ENCODE measurements around the gene PRIMPOL.
A peak's percentile ranks its signal among the peaks of the same experiment; 100 is the strongest.

PRIMPOL gene

DNA sequence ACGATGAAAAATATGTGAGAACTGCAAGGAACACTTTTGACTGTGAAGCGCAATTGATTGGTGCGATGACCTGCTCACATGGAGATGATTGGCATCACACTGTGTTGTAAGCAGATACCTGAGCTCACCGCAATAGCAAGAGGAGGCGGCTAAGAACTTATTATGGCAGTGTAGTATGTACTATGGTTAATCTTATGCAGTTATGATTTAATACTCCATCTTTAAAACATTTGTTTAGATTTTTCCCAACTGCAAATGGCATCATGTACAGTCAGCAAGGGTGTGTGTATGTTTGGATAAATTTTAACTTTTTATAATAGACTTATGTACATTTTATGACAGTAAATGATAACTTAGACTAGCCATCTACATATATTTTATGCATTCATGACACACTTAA, 25.5 kb downstream of the PRIMPOL start:
- H3K4me3 ChIP-seq (ENCODE audit: low read length), result no peak overlapping the region
- no peak overlapping the region for H3K9ac ChIP-seq (ENCODE audit: low read depth, low read length)
- H3K36me3 ChIP-seq (ENCODE audit: insufficient read depth, low read length), result peaks cover 9% of the 10 kb centered on the region
- H3K4me2 ChIP-seq (ENCODE audit: low read length), result no peak overlapping the region
- no peaks in the 10 kb centered on the region for H3K9me3 ChIP-seq (replicated peaks; ENCODE audit: low read length)
- no peaks in the 10 kb centered on the region for H3K27me3 ChIP-seq (ENCODE audit: control insufficient read depth, insufficient read depth, low read length)
- no peaks in the 10 kb centered on the region for H3K4me1 ChIP-seq (ENCODE audit: control insufficient read depth, insufficient read depth, low read length)

DNA sequence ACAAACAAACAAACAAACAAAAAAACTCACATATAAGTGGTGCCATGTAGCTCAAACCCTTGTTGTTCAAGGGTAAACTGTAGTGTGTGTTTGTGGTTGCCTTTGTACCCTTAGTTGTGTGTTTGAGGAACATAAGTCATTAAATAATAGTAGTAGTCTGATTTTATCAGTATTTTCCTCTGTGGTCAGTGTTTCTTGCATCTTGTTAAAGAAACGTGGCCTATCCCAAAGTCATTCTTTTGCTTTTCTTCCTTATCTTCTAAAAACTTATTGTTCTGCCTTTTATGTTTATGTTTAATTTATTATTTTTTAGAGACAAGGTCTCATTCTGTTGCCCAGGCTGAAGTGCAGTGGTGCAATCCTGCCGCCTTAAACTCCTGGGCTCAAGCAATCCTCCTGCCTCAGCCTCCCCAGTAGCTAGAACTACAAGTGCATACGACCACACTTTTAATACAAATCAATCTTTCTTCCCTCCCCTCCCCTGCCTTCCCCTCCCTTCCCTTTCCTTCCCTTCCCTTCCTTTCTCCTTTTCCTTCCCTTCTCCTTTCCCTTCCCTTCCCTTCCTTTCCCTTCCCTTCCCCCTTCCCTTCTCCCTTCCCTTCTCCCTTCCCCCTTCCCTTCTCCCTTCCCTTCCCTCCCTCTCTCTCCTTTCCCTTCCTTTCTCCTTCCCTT, 26.4 kb downstream of the PRIMPOL start:
- Histone ChIP-seq H3K9ac (ENCODE audit: low read depth, low read length) (no peak overlapping the region), H3K4me3 (ENCODE audit: low read length) (no peak overlapping the region)

DNA sequence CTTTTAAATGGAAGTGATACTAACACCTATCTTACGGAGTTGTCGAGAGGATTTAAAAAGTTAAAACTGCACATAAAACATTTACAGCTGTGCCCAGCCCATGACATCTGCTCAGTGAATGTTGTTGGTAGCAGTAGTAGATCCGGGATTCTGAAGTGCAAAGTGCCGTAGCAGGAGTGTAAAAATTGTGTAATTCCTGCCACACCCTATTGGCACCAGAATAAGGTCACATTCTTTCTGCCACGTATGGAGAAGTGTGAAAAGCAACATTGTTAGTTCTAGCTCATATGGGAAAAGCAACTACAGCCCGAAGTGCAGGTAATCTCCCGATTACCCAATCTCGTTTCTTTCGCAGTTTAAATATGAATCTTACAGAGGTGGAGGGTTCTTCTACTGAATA, 31.2 kb downstream of the PRIMPOL start:
- Histone ChIP-seq H3K9ac (ENCODE audit: low read depth, low read length) (no peak overlapping the region), H3K4me3 (ENCODE audit: low read length) (no peak overlapping the region)

More for the DNA sequence above, 26.4 kb downstream of the PRIMPOL start:
- H3K9me3 ChIP-seq (replicated peaks; ENCODE audit: low read length), result no peaks in the 10 kb centered on the region
- no peaks in the 10 kb centered on the region for H3K4me1 ChIP-seq (ENCODE audit: control insufficient read depth, insufficient read depth, low read length)
- H3K27me3 ChIP-seq (ENCODE audit: control insufficient read depth, insufficient read depth, low read length), result no peaks in the 10 kb centered on the region
- H3K36me3 ChIP-seq (ENCODE audit: insufficient read depth, low read length), result peaks cover 9% of the 10 kb centered on the region
- H3K4me2 ChIP-seq (ENCODE audit: low read length), result no peak overlapping the region

DNA sequence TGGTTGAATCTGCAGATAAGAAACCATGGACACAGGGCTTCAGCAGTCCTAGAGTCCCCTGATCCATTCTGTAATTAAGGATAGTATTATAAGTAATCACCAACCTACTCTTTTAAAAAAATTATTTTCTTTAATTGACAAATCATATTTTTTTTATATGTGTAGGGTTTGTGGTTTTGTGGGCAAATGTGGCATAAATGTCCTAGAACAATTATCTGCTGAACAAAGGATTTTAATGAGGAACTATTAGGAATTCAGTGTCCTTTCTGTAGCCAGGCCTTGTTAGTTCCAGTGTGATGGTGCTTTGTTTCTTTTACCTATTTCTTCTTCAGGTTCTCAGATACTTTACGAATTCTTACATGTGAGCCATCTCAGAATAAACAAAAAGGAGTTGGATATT, 32.4 kb downstream of the PRIMPOL start:
- H3K4me3 ChIP-seq (ENCODE audit: low read length), result no peak overlapping the region
- peaks cover 3% of the 10 kb centered on the region for H3K36me3 ChIP-seq (ENCODE audit: insufficient read depth, low read length)
- H3K9ac ChIP-seq (ENCODE audit: low read depth, low read length), result no peak overlapping the region
- H3K4me2 ChIP-seq (ENCODE audit: low read length), result no peak overlapping the region
- peaks cover 7% of the 10 kb centered on the region for H3K4me1 ChIP-seq (ENCODE audit: control insufficient read depth, insufficient read depth, low read length)
- no peaks in the 10 kb centered on the region for H3K27me3 ChIP-seq (ENCODE audit: control insufficient read depth, insufficient read depth, low read length)
- H3K9me3 ChIP-seq (replicated peaks; ENCODE audit: low read length), result no peaks in the 10 kb centered on the region

More for the DNA sequence above, 31.2 kb downstream of the PRIMPOL start:
- Histone ChIP-seq H3K4me2 (ENCODE audit: low read length) (no peak overlapping the region), H3K4me1 (ENCODE audit: control insufficient read depth, insufficient read depth, low read length) (peaks cover 7% of the 10 kb centered on the region), H3K36me3 (ENCODE audit: insufficient read depth, low read length) (no peaks in the 10 kb centered on the region), H3K27me3 (ENCODE audit: control insufficient read depth, insufficient read depth, low read length) (no peaks in the 10 kb centered on the region), H3K9me3 (replicated peaks; ENCODE audit: low read length) (no peaks in the 10 kb centered on the region)

DNA sequence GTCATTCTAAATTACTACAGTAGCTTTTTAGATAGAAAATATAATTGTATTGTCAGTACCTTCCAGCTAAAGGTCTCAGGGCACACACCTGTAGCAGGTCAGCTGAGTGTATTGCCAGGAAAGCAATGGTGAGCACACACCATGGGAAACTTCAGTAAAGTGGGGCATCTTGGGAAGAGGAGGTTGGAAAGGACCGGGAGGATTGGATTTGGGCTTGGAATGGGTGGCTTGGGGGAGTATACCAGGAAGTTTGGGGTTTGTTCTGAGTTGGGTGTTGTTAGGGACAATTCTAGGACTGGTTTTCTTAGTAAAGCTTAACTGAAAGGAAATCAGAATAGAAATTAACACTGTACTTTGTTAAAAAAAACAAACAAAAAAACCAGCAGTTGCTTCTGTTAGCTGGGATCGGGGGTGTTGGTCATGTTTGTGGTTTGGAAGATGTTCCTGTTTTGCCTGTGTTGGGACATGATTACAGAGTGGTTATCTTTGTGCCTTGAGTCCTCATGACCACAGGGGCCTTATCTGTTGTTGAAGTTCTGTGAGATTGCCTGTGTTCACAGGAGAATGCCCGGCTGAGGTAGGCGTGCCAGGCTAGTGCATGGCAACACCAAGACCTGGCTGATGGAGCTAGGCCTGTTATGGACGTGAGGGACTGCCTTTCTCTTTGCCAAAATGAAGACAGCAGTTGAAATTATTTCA, 35.1 kb downstream of the PRIMPOL start:
- Histone ChIP-seq H3K4me1 (ENCODE audit: control insufficient read depth, insufficient read depth, low read length) (peaks cover 23% of the 10 kb centered on the region), H3K9ac (ENCODE audit: low read depth, low read length) (no peak overlapping the region), H3K4me3 (ENCODE audit: low read length) (no peak overlapping the region), H3K4me2 (ENCODE audit: low read length) (no peak overlapping the region), H3K27me3 (ENCODE audit: control insufficient read depth, insufficient read depth, low read length) (no peaks in the 10 kb centered on the region), H3K9me3 (replicated peaks; ENCODE audit: low read length) (no peaks in the 10 kb centered on the region), H3K36me3 (ENCODE audit: insufficient read depth, low read length) (peaks cover 3% of the 10 kb centered on the region)

DNA sequence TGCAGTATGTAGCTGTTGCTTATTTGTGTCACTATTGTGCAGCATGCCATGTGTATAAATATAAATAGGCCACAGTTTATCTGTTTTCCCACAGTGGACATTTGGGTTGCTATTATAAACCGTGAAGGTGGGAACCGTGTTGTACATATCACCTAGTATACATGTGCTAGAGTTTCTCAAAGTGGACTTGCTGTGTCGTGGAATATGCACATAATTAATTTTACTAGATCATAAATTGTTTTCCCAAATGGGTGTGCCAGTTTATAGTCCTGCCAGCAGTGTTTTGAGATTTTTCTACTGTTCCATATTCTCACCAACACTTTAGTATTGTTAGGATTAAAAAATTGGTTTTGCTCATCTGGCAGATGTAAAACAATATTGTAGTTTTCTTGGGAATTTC, 38.5 kb downstream of the PRIMPOL start:
- Histone ChIP-seq H3K4me2 (ENCODE audit: low read length) (peak overlapping the region; percentile 24), H3K9ac (ENCODE audit: low read depth, low read length) (peak overlapping the region; percentile 40), H3K4me3 (ENCODE audit: low read length) (no peak overlapping the region)

DNA sequence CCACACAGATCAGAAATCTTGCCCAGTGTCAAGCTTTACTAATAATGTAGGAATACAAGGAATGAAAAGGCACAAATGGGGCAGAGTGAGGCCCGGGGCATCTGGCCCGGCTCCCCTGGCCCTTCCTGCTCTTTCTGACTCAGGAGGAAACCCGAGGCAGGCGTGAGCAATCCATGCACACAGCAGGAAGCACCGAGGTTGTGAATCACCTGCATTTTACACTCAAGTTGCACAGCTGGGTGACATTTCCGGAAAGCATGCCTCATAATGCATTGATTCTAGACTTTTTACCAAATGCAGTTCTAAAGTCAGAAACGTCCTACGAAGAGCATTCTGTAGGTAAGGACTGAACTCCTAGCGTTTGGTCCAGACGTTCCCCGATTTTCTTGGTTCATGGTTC, 38.9 kb downstream of the PRIMPOL start:
- Histone ChIP-seq H3K4me2 (ENCODE audit: low read length) (peak overlapping the region; percentile 24), H3K36me3 (ENCODE audit: insufficient read depth, low read length) (peaks cover 15% of the 10 kb centered on the region), H3K4me3 (ENCODE audit: low read length) (no peak overlapping the region), H3K9me3 (replicated peaks; ENCODE audit: low read length) (no peaks in the 10 kb centered on the region), H3K27me3 (ENCODE audit: control insufficient read depth, insufficient read depth, low read length) (no peaks in the 10 kb centered on the region), H3K9ac (ENCODE audit: low read depth, low read length) (peak overlapping the region; percentile 40), H3K4me1 (ENCODE audit: control insufficient read depth, insufficient read depth, low read length) (peaks cover 23% of the 10 kb centered on the region)

More for the DNA sequence above, 38.5 kb downstream of the PRIMPOL start:
- H3K27me3 ChIP-seq (ENCODE audit: control insufficient read depth, insufficient read depth, low read length), result no peaks in the 10 kb centered on the region
- H3K36me3 ChIP-seq (ENCODE audit: insufficient read depth, low read length), result peaks cover 12% of the 10 kb centered on the region
- H3K4me1 ChIP-seq (ENCODE audit: control insufficient read depth, insufficient read depth, low read length), result peaks cover 23% of the 10 kb centered on the region
- H3K9me3 ChIP-seq (replicated peaks; ENCODE audit: low read length), result no peaks in the 10 kb centered on the region

DNA sequence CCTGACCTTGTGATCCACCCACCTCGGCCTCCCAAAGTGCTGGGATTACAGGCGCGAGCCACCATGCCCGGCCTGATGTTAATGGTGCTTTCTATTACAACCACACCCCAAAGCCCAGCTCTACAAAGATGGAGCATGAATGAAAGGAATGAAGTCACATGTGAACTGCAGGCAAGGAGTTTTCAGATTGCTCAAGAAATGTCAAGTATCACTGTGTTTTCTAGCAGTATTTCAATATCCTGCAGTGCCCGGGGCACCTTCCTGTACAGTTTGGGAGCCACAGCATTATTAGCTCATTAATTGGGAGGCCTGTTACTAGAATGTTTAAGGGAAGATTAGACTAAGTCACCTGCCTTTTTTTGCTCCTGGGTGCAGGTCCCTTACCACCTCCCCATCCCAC, 40.1 kb downstream of the PRIMPOL start:
- H3K9me3 ChIP-seq (replicated peaks; ENCODE audit: low read length), result no peaks in the 10 kb centered on the region
- no peaks in the 10 kb centered on the region for H3K27me3 ChIP-seq (ENCODE audit: control insufficient read depth, insufficient read depth, low read length)
- H3K9ac ChIP-seq (ENCODE audit: low read depth, low read length), result no peak overlapping the region
- H3K4me2 ChIP-seq (ENCODE audit: low read length), result no peak overlapping the region
- H3K4me1 ChIP-seq (ENCODE audit: control insufficient read depth, insufficient read depth, low read length), result peaks cover 19% of the 10 kb centered on the region
- H3K4me3 ChIP-seq (ENCODE audit: low read length), result no peak overlapping the region
- H3K36me3 ChIP-seq (ENCODE audit: insufficient read depth, low read length), result peaks cover 22% of the 10 kb centered on the region

DNA sequence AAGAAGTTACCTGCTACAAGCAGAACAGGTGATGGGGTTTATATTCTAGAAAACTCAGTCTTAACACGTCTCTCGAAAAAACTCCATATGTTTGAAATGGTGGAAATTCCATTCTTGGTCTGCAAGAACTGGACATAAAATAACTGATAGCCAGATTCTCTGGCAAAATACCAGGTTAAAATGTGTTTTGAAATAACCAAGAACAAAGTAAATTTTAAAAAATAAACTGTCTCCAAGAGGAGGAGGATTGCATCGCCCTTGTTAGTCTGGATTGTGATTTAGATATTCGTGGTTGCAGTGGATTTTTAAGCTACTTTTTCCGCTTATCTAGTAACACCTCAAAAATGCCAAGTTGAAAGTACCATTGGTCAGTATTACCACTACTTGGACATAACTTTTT, 43.5 kb downstream of the PRIMPOL start:
- peaks cover 11% of the 10 kb centered on the region for H3K4me1 ChIP-seq (ENCODE audit: control insufficient read depth, insufficient read depth, low read length)
- H3K27me3 ChIP-seq (ENCODE audit: control insufficient read depth, insufficient read depth, low read length), result no peaks in the 10 kb centered on the region
- no peak overlapping the region for H3K4me3 ChIP-seq (ENCODE audit: low read length)
- H3K9me3 ChIP-seq (replicated peaks; ENCODE audit: low read length), result no peaks in the 10 kb centered on the region
- no peak overlapping the region for H3K9ac ChIP-seq (ENCODE audit: low read depth, low read length)
- H3K36me3 ChIP-seq (ENCODE audit: insufficient read depth, low read length), result peaks cover 31% of the 10 kb centered on the region
- H3K4me2 ChIP-seq (ENCODE audit: low read length), result no peak overlapping the region

DNA sequence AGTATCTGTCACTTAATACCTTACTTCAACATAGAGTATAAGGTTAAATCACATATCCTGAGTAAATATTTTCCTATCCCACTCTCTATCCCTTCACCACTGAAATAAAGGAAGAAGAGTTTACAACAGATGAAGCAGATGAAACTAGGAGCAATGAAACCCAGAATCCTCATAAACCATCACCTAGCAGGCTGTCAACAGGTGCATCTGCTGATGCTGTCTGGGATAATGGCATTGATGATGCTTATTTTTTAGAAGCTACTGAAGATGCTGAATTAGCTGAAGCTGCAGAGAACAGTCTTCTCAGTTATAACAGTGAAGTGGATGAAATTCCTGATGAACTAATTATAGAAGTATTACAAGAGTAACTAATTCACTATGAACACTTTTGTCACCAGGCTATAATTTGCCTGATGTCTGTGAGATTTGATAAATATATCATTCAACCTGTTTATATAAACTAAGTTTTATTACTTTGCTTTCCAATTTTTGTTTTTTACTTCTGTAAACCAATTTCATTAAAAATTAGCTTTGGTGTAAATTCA, 44.9 kb downstream of the PRIMPOL start:
- no peaks in the 10 kb centered on the region for H3K4me1 ChIP-seq (ENCODE audit: control insufficient read depth, insufficient read depth, low read length)
- peaks cover 31% of the 10 kb centered on the region for H3K36me3 ChIP-seq (ENCODE audit: insufficient read depth, low read length)
- no peaks in the 10 kb centered on the region for H3K27me3 ChIP-seq (ENCODE audit: control insufficient read depth, insufficient read depth, low read length)
- H3K9me3 ChIP-seq (replicated peaks; ENCODE audit: low read length), result no peaks in the 10 kb centered on the region
- H3K4me2 ChIP-seq (ENCODE audit: low read length), result no peak overlapping the region
- H3K4me3 ChIP-seq (ENCODE audit: low read length), result no peak overlapping the region
- H3K9ac ChIP-seq (ENCODE audit: low read depth, low read length), result no peak overlapping the region

DNA sequence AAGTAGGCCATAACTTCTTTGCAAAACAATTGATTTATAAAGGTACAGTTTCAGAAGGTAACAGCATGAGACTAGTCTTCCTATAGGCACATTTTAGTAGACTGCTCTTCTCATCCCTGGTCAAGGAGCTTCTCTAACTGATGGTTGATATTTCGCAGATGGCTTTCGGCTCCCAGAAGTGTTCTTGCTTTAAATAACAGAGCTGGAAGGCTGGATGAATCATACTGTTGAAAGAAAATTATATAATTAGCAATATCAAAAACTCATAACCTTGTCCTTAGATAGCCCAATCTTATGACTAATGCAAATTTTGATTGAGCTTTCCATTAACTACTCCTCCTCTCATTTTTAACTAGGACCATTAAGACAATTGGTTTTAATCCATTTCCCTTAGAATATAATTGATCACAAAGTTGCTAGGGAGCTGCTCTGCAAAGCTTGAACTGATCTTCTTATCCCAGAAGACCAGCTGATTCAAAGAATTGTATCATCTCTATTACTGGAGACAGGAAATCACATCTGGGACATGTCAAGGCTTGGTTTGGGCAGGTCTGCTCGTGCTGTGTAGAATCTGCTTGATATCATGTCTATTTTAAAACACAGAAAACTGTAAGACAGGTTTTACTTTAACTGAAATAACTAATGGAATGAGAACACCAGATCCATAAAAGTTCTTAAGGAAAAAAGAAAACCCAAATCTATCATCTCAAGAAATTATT, 45.8 kb downstream of the PRIMPOL start:
- no peak overlapping the region for H3K4me2 ChIP-seq (ENCODE audit: low read length)
- H3K36me3 ChIP-seq (ENCODE audit: insufficient read depth, low read length), result peaks cover 31% of the 10 kb centered on the region
- no peaks in the 10 kb centered on the region for H3K9me3 ChIP-seq (replicated peaks; ENCODE audit: low read length)
- no peaks in the 10 kb centered on the region for H3K4me1 ChIP-seq (ENCODE audit: control insufficient read depth, insufficient read depth, low read length)
- H3K4me3 ChIP-seq (ENCODE audit: low read length), result no peak overlapping the region
- no peaks in the 10 kb centered on the region for H3K27me3 ChIP-seq (ENCODE audit: control insufficient read depth, insufficient read depth, low read length)
- no peak overlapping the region for H3K9ac ChIP-seq (ENCODE audit: low read depth, low read length)
